Measurements from ENCODE around the gene CPT1A.

CPT1A gene

DNA sequence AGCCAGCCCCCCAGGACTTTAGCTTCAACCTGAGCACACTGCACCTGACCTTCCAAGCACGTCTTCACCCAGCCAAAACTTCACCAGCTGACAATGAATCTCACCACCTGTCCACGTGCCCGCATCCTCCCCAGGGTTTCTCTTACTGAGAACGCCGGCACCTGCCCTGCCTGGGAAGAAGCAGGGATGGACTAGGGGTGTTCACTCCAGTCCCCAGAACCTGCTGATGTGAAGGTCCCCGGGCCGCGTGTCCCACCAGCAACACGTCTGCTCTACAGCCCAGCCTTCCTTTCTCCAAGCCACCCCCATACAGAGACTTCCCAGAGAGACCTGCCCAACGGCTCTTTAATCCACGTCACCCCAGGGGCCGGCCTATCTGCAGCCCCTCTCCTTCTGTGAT, 12.8 kb downstream of the CPT1A start:
- DNase-seq: no peak

- DNase-seq: no peak
These were observed 13.4 kb downstream of the CPT1A start for GRCh38 chr11:68828155-68828931.

- DNase-seq: no peak
These were observed 14.0 kb downstream of the CPT1A start for GRCh38 chr11:68827733-68828132.

DNA sequence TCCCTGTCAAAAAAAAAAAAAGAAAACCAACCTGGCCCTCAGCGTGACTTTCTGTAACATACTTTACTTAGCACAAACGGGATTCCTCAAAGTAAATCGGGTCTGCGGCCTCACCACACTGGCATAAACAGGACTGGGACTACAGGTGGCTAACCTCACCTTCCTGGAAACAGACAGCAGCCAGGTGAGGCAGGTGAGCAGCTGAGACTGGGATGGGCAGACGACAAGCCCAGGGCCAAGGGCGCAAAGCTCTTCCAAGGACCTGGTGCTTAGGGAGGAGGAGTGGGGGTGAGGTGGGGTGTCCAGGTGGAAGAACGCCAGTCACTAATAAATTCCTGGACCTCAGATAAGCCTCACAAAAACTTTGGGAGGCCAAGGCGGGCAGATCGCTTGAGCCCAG, 15.0 kb downstream of the CPT1A start:
- DNase-seq: no peak

DNA sequence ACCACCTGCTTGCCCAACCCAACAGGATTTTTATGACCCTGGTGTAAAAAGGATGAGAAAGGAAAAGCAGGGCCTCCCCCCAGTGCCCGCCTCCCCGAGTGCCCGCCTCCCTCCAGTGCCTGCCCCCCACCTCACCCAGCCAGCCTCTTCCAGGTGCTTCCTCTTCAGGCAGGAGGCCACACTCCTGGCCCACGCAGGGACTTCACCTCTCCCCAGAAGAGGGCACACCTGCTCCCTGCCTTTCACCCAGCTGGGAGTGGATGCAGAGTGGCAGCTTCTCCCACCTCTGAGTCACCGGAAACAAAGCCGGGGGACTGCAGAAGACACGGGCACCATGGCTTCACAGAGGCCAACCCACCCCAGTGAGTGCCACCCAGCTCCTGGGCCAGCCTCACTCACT, 16.1 kb downstream of the CPT1A start:
- DNase-seq: peak; percentile 81

DNA sequence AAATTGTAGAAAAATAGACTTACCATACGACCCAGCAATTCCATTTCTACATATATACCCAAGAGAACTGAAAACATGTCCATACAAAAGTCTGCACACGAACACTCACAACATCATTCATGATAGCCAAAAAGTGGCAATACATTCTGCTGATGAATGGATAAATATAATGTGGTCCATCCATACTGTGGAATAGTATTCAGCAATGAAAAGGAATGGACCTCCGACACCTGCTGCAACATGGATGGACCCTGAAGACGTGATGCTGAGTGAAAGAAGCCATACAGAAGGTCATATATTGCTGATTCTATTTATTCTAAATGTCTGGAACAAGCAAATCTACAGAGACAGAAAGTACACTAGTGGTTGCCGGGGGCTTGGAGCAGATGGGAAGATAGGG, 19.2 kb downstream of the CPT1A start:
- no peak for DNase-seq

DNA sequence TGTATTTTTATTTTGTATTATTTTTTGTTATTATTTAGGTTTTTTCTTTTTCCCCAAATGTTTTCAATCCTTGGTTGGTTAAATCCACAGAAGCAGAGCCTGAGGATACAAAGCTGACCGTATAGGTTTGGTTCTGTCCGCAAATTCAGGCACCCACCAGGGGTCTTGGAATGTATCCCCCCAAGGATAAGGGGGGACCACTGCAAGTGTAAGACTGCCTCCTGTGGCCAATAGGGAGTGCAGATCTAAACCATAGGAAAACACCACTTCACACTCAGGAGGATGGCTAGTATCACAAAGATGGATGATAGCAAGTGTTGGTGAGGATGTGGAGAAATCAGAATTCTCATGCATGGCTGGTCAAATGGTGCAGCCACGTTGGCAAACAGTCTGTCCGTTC, 20.0 kb downstream of the CPT1A start:
- no peak for DNase-seq

DNA sequence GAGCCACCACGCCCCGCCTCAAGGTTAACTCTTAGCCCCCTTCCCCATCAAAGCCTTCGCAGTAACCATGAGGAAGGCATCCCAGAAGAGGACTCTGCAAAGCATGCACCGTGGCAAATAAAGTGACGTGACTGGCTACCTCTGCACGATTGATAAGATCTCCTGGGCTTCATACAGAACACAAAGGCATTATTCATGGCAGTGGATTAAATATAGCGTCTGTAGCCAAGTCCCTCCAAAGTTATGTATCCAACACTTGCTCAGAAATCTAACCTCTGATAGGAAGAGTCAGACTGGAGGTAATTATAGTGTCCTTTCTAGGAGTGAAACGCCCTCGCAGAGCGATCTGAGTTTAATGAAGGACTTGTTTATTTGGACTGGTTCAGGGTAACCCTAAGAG, 22.4 kb downstream of the CPT1A start:
- no peak for DNase-seq

GRCh38 chr11:68818181-68818580, 23.5 kb downstream of the CPT1A start:
- DNase-seq: no peak

GRCh38 chr11:68817554-68817953, 24.2 kb downstream of the CPT1A start:
- no peak for DNase-seq

DNA sequence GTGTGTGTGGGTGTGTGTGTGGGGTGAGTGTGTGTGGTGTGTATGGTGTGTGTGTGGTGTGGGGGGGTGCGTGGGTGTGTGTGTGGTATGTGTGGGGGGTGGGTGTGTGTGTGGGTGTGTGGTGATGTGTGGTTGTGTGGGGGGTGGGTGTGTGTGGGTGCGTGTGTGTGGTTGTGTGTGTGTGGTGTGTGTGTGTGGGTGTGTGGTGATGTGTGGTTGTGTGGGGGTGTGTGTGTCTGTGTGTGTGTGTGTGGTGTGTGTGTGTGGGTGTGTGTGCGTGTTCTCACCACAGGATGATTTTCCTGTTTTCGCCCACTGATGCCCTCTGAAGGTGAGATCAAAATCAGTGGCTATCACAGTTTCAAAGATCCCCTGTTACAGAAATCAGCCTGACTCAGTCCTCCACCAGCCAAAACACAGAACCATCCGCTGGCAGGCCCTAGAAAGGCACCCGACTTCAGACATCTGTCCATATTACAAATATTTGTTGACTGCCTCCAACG, 24.7 kb downstream of the CPT1A start:
- DNase-seq: peak; percentile 36

GRCh38 chr11:68816251-68816776, 25.4 kb downstream of the CPT1A start:
- no peak for DNase-seq

DNA sequence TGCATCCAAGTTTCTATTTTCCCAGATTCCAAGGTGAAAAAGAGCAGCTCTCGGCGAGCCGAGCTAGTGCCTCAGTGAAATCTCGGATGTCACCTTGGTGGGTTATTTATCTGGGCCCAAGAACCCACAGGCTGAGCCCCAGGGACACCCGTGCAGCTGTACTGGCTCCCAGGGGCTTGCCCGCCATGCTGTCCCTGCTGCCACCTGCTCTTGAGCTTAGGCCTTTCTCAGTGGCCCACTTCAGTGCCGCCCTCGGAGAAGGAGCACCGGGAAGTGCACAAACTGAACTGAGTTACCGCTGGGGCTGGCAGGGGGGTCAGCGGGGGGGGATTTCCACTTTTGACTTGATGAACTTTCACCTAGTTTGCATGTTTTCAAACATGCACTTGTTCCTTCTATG, 27.9 kb downstream of the CPT1A start:
- DNase-seq: no peak

DNA sequence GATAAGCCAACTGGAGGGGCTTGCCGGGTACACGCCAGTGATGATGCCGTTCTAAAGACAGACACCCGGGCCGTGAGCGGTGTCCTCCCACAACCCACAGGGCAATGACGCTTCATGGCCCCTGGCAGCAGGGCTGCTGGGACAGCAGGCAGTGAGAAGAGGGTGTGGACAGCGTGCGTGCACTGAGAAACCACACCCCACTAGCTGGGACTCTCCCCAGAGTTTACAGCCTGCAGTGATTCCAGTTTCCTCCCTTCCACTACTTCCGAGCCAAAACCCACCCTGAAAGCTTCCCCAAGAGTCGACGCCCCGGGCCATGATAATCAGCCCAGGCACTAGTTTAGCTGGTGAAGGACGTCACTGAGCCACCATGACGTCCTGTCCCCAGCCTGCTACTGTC, 29.2 kb downstream of the CPT1A start:
- no peak for DNase-seq

- no peak for DNase-seq
These were observed 31.6 kb downstream of the CPT1A start for GRCh38 chr11:68810164-68810563.

DNA sequence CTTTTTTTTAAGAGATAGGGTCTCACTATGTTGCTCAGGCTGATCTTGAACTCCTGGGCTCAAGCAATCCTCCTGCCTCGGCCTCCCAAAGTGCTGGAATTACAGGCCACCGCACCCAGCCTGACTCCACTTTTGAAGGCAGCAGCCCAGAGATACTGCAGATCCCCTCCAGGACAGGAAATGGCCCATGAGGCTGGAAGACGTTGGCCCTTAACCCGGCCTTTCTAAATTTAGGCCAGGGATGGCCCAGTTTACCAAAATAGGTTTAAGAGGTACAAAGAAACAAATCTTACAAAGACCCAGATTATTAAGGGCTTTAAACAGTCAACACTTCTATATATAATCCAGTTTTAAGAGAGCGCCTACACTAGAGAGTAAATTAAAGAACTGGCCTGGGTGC, 32.2 kb downstream of the CPT1A start:
- DNase-seq: no peak

GRCh38 chr11:68808787-68809186, 32.9 kb downstream of the CPT1A start:
- no peak for DNase-seq

- DNase-seq: no peak
These were observed 34.5 kb downstream of the CPT1A start for GRCh38 chr11:68806931-68807844.

- DNase-seq: no peak
These were observed 36.9 kb downstream of the CPT1A start for GRCh38 chr11:68804786-68805185.

- no peak for DNase-seq
These were observed 38.0 kb downstream of the CPT1A start for GRCh38 chr11:68803766-68804165.

DNA sequence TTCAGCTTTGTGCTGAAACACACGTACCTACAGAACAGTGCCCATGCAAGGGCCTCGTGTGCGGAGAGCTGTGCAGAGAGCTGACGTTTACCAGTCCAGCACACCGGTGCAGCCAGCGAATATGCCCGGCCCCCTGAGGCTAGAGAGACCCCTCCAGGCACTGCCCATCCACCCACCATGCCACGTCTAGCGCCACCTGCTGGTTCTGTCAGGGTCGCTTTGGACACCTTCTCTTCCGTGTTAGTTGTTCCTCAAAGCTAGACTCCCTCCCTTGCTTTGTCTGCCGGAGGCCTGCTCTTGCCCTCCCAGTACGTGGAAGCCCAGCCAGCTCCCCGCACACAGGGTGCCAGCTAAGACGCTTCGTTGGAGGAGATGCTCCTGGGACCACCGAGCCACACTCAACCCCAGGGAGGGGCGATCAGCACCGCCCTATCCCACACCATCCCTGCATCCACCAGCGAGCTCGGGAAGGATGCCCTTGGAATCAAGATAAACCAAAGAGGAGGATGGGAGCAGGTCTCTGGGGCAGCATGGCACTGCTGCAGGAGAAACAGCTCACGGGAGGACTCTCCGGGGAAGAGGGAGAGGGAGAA, 43.4 kb downstream of the CPT1A start:
- DNase-seq: peak; percentile 68

- DNase-seq: no peak
These were observed 44.9 kb downstream of the CPT1A start for GRCh38 chr11:68796801-68797200.

GRCh38 chr11:68792400-68792966, 49.2 kb downstream of the CPT1A start:
- no peak for DNase-seq

All from CD4-positive, alpha-beta T cell treated with Interleukin-17A for 4 hours (primary cell).